GM12878 (cell line): ENCODE data around the gene LENG1. TPM values are rescaled to one million over a fixed set of nuclear protein-coding genes. Genes with fewer than 3 reads are reported as not detected.

Source experiments
- BACH1 ChIP-seq: fragments of 450-650 bp; IDR thresholded peaks from 2 replicates; pipeline ENCODE4 v1.6.1; 2017; ENCODE audit warnings: mild to moderate bottlenecking, borderline replicate concordance
- BRCA1 ChIP-seq: IDR thresholded peaks from 2 replicates; pipeline ENCODE4 v1.6.1; 2011; ENCODE audit warnings: low read depth, low read length, improper control_type of control experiment
- CTCF ChIP-seq, 3 experiments: IDR thresholded peaks in 2 of 3; conservative IDR thresholded peaks in 1 of 3; 2 replicates each; pipeline ENCODE4 v1.5.1; 2011; ENCODE audit warnings: low read depth in 3 of 3, low read length in 3 of 3, mild to moderate bottlenecking in 3 of 3, control low read depth in 2 of 3, moderate library complexity in 2 of 3, inconsistent platforms in 1 of 3, mixed read lengths in 1 of 3; ENCODE audit not compliant: control insufficient read depth in 2 of 3, insufficient read depth in 1 of 3; ENCODE audit errors: extremely low read depth in 1 of 3
- ESRRA ChIP-seq: IDR thresholded peaks from 2 replicates; pipeline ENCODE4 v1.6.1; 2012; ENCODE audit warnings: mild to moderate bottlenecking, low read length, improper control_type of control experiment
- FOXM1 ChIP-seq: IDR thresholded peaks from 2 replicates; pipeline ENCODE4 v1.6.1; 2012; ENCODE audit warnings: low read depth, mild to moderate bottlenecking, inconsistent platforms, low read length, moderate library complexity
- HDAC2 ChIP-seq: fragments of 200-600 bp; sonication (generic); IDR thresholded peaks from 2 replicates; pipeline ENCODE4 v1.6.1; 2017
- HDAC6 ChIP-seq: fragments of 200-600 bp; sonication (generic); IDR thresholded peaks from one replicate; pipeline ENCODE4 v1.8.0; 2017; ENCODE audit warnings: antibody characterized with exemption; ENCODE audit not compliant: unreplicated experiment
- KDM1A ChIP-seq: fragments of 200-600 bp; sonication (generic); IDR thresholded peaks from 2 replicates; pipeline ENCODE4 v1.6.1; 2016; ENCODE audit warnings: borderline replicate concordance
- LARP7 ChIP-seq: fragments of 450-650 bp; IDR thresholded peaks from 2 replicates; pipeline ENCODE4 v1.6.1; 2017; ENCODE audit warnings: mild to moderate bottlenecking
- MEF2B ChIP-seq: fragments of 450-650 bp; IDR thresholded peaks from 2 replicates; pipeline ENCODE4 v1.6.1; 2018; ENCODE audit warnings: mild to moderate bottlenecking, moderate library complexity; ENCODE audit not compliant: partially characterized antibody, poor library complexity, severe bottlenecking
- MXI1 ChIP-seq: fragments of 150-350 bp; IDR thresholded peaks from 2 replicates; pipeline ENCODE4 v1.6.1; 2011; ENCODE audit warnings: low read depth, mild to moderate bottlenecking, inconsistent platforms, low read length, improper control_type of control experiment
- MYB ChIP-seq: fragments of 150-350 bp; IDR thresholded peaks from 2 replicates; pipeline ENCODE4 v1.6.1; 2014; ENCODE audit warnings: mild to moderate bottlenecking, low read depth, low read length, borderline replicate concordance
- NFIC ChIP-seq: IDR thresholded peaks from 2 replicates; pipeline ENCODE4 v1.6.1; 2012; ENCODE audit warnings: low read depth, mild to moderate bottlenecking, inconsistent platforms, low read length, moderate library complexity
- NFXL1 ChIP-seq: fragments of 450-650 bp; IDR thresholded peaks from 2 replicates; pipeline ENCODE4 v1.6.1; 2017; ENCODE audit warnings: antibody characterized with exemption, mild to moderate bottlenecking, borderline replicate concordance
- PAX8 ChIP-seq: fragments of 450-650 bp; IDR thresholded peaks from 2 replicates; pipeline ENCODE4 v1.6.1; 2017; ENCODE audit warnings: mild to moderate bottlenecking, moderate library complexity
- RB1 ChIP-seq: fragments of 450-650 bp; formaldehyde crosslinking; IDR thresholded peaks from 2 replicates; pipeline ENCODE4 v1.6.1; 2017; ENCODE audit warnings: mild to moderate bottlenecking, borderline replicate concordance
- RELA ChIP-seq: fragments of 450-650 bp; IDR thresholded peaks from 2 replicates; pipeline ENCODE4 v1.8.0; 2014; ENCODE audit warnings: borderline replicate concordance; ENCODE audit not compliant: partially characterized antibody
- SMARCA5 ChIP-seq: fragments of 450-650 bp; IDR thresholded peaks from 2 replicates; pipeline ENCODE4 v1.6.1; 2017; ENCODE audit warnings: mild to moderate bottlenecking
- SMC3 ChIP-seq: IDR thresholded peaks from 2 replicates; pipeline ENCODE4 v1.6.1; 2011; ENCODE audit warnings: low read length, improper control_type of control experiment, borderline replicate concordance
- SUPT20H ChIP-seq: IDR thresholded peaks from 2 replicates; pipeline ENCODE4 v1.6.1; 2011; ENCODE audit warnings: low read depth, mild to moderate bottlenecking, low read length, moderate library complexity, borderline replicate concordance; ENCODE audit not compliant: control insufficient read depth
- TARDBP ChIP-seq: IDR thresholded peaks from 2 replicates; pipeline ENCODE4 v1.6.1; 2016; ENCODE audit warnings: borderline replicate concordance
- TBL1XR1 ChIP-seq: IDR thresholded peaks from 2 replicates; pipeline ENCODE4 v1.6.1; 2012; ENCODE audit warnings: low read depth, low read length, improper control_type of control experiment
- TCF7 ChIP-seq: IDR thresholded peaks from 2 replicates; pipeline ENCODE4 v1.6.1; 2014; ENCODE audit warnings: antibody characterized with exemption, borderline replicate concordance
- YY1 ChIP-seq: IDR thresholded peaks from 2 replicates; pipeline ENCODE4 v1.6.1; 2011; ENCODE audit warnings: low read depth, mild to moderate bottlenecking, low read length
- polyA plus RNA-seq, 11 experiments: library from polyadenylated mRNA; depleted of rRNA in 4 of 11; unstranded in 6 of 11; stranded (reverse) in 5 of 11; fragments of >200 nt; fragmentation: Nextera tagmentation in 4 of 11; fragmentation: Illumina TruSeq in 1 of 11; extraction: Ambion mirVana in 4 of 11; extraction: Trizol in 1 of 11; gene quantifications; 1 replicate in 1 of 11; 2 replicates in 10 of 11; pipeline versions ENCODE4 v1.2.1 to v1.2.3, GENCODE V29; 2011 to 2016; ENCODE audit warnings: inconsistent platforms in 2 of 11, missing spikeins in 2 of 11, low read depth in 1 of 11
- total RNA-seq, 4 experiments: library from RNA; depleted of rRNA in 3 of 4; stranded (reverse); fragments of >200 nt in 3 of 4; fragmentation: Illumina TruSeq in 1 of 4; extraction: Trizol in 1 of 4; gene quantifications; 2 replicates each; pipeline versions ENCODE4 v1.2.1 to v1.2.3, GENCODE V29; 2013 to 2021
- TF ChIP-seq, protein P1 (sequence below): IDR thresholded peaks from 2 replicates; pipeline ENCODE4 v1.6.1; 2011; ENCODE audit warnings: mild to moderate bottlenecking, low read depth, low read length, moderate library complexity; ENCODE audit not compliant: insufficient replicate concordance
- TF ChIP-seq, protein P2 (sequence below): fragments of 450-650 bp; IDR thresholded peaks from 2 replicates; pipeline ENCODE4 v1.6.1; 2017; ENCODE audit warnings: mild to moderate bottlenecking, low read depth, inconsistent platforms; ENCODE audit not compliant: poor library complexity, severe bottlenecking

LENG1 gene
- total and polyA plus RNA-seq, 10 of the 15 experiments (the other 5 are each of a cell fraction or from before 2014, with no cell fraction given), result 0.21 to 10.8 (median 5.8) TPM

GRCh38 chr19:54115109-54116063, 44.1 kb downstream of the LENG1 start, which contains the start of the genes PRPF31 and TFPT (continued):
- no peak for TF ChIP-seq FOXM1
- TF ChIP-seq ESRRA, result 0 out of 2 replicates have a peak, but pooled peaks have one; percentile 19
- peak; percentile 84 for TF ChIP-seq YY1
- peak; percentile 15 for TF ChIP-seq MEF2B
- no peak for TF ChIP-seq HDAC6
- TF ChIP-seq NFIC, result no peak
- no peak for TF ChIP-seq BRCA1
- TF ChIP-seq SMC3, result no peak
- peak; percentile 96; the same call in 1 of the 2 replicates for TF ChIP-seq RB1
- peak; percentile 89; the same call in 1 of the 2 replicates for TF ChIP-seq HDAC2
- TF ChIP-seq LARP7, result peak; percentile 91; the same call in 1 of the 2 replicates
- TF ChIP-seq SUPT20H, result no peak
- no peak for TF ChIP-seq SMARCA5
- no peak; the same call in 1 of the 2 replicates for TF ChIP-seq MYB
- 0 out of 2 replicates have a peak, but pooled peaks have one; percentile 55 for TF ChIP-seq PAX8
- TF ChIP-seq BACH1, result no peak
- no peak for TF ChIP-seq KDM1A
- 0 out of 2 replicates have a peak, but pooled peaks have one; percentile 15 for TF ChIP-seq TBL1XR1
- TF ChIP-seq NFXL1, result no peak
- TF ChIP-seq CTCF (IDR thresholded peaks at IDR 0.05 in 2 of 3, conservative IDR thresholded peaks at IDR 0.05 in 1 of 3; ENCODE audit: control insufficient read depth in 2 of 3, extremely low read depth in 1 of 3, insufficient read depth in 1 of 3, low read depth in 3 of 3, low read length in 3 of 3), result no peak
- TF ChIP-seq, protein P1, sequence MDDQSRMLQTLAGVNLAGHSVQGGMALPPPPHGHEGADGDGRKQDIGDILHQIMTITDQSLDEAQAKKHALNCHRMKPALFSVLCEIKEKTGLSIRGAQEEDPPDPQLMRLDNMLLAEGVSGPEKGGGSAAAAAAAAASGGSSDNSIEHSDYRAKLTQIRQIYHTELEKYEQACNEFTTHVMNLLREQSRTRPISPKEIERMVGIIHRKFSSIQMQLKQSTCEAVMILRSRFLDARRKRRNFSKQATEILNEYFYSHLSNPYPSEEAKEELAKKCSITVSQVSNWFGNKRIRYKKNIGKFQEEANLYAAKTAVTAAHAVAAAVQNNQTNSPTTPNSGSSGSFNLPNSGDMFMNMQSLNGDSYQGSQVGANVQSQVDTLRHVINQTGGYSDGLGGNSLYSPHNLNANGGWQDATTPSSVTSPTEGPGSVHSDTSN, result no peak
- TF ChIP-seq TCF7, result no peak; the same call in 1 of the 2 replicates
- peak; percentile 34 for TF ChIP-seq RELA
- TF ChIP-seq MXI1, result peak; percentile 95
- TF ChIP-seq, protein P2, sequence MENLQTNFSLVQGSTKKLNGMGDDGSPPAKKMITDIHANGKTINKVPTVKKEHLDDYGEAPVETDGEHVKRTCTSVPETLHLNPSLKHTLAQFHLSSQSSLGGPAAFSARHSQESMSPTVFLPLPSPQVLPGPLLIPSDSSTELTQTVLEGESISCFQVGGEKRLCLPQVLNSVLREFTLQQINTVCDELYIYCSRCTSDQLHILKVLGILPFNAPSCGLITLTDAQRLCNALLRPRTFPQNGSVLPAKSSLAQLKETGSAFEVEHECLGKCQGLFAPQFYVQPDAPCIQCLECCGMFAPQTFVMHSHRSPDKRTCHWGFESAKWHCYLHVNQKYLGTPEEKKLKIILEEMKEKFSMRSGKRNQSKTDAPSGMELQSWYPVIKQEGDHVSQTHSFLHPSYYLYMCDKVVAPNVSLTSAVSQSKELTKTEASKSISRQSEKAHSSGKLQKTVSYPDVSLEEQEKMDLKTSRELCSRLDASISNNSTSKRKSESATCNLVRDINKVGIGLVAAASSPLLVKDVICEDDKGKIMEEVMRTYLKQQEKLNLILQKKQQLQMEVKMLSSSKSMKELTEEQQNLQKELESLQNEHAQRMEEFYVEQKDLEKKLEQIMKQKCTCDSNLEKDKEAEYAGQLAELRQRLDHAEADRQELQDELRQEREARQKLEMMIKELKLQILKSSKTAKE, result peak; percentile 60
- TF ChIP-seq TARDBP, result peak; percentile 100
